Erythroblast (primary cell): Measurements from ENCODE around the gene SNED1.

ENCODE experiments used
- GATA1 ChIP-seq: IDR thresholded peaks from 2 replicates; pipeline ENCODE4 v1.6.1; 2011; ENCODE audit warnings: low read depth, mild to moderate bottlenecking, control low read depth, low read length, moderate library complexity
- POLR2A ChIP-seq: IDR thresholded peaks from 2 replicates; pipeline ENCODE4 v1.6.1; 2011; ENCODE audit warnings: mild to moderate bottlenecking, low read length

- TF ChIP-seq POLR2A (no peak), GATA1 (no peak)
Observed at GRCh38 chr2:241070361-241070760, 71.9 kb downstream of the SNED1 start.
